Measurements from ENCODE around the gene EPHB1. TPM values are rescaled to one million over a fixed set of nuclear protein-coding genes. Genes with fewer than 3 reads are reported as not detected.

The EPHB1 gene
- total RNA-seq, 5 donors from 2014 or later (not counting 1 experiment from before 2014, with no cell fraction given), result 0.28 to 0.72 (median 0.31) TPM; not detected in 1

DNA sequence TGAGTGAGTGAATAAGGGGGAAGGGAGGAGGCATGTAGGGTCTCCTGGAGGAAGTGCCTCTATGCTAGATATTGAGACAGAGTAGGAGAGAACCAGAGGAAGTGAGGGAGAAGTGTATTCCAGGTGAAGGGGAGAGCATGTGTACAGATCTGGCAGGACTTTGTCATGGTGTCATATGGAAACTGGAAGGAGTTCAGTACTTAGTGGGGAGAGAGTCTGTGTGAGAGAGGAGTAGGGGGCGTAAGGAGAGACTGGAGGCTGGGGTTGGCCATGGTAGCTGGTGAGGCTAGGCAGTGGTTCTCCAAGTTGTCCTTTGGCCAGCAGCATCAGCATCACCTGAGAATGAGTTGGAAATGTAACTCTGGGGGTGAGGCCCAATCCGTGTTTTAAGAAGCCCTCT is 29.6 kb upstream of the EPHB1 start:
- no peak overlapping the region for H3K4me3 ChIP-seq (ENCODE audit: control insufficient read depth in 1 of 2, extremely low read depth in 1 of 2, low read length in 1 of 2)
- no peaks in the 10 kb centered on the region for H3K4me1 ChIP-seq (ENCODE audit: control insufficient read depth in 1 of 2, extremely low read depth in 1 of 2, insufficient read depth in 2 of 2, low read length in 2 of 2)
- H3K27ac ChIP-seq (ENCODE audit: low read length), result no peak overlapping the region
- ATAC-seq (replicated peaks in 1 of 4) (no peak), DNase-seq (no peak)
- H3K27ac Mint-ChIP-seq, result no peak overlapping the region
- H3K27me3 Mint-ChIP-seq, result peaks cover 0 to 12% of the 10 kb centered on the region in 2 donors
- no peaks in the 10 kb centered on the region for H3K27me3 ChIP-seq (replicated peaks in 1 of 2; ENCODE audit: control insufficient read depth in 2 of 2, extremely low read depth in 1 of 2, insufficient read depth in 2 of 2, low read length in 1 of 2)
- H3K9me3 ChIP-seq, result no peaks in the 10 kb centered on the region
- no peaks in the 10 kb centered on the region for H3K4me1 Mint-ChIP-seq
- ChIA-PET CTCF (no interaction called here), POLR2A (no interaction called here)
- 77% methylated on average over 2 of the region's 2 CpGs for WGBS (ENCODE audit: insufficient coverage)
- no peaks in the 10 kb centered on the region for H3K36me3 Mint-ChIP-seq
- H3K9me3 Mint-ChIP-seq, result no peaks in the 10 kb centered on the region
- H3K36me3 ChIP-seq (ENCODE audit: control insufficient read depth in 2 of 2, extremely low read depth in 1 of 2, insufficient read depth in 1 of 2, low read length in 1 of 2), result no peaks in the 10 kb centered on the region
- H3K4me3 Mint-ChIP-seq, result no peak overlapping the region

DNA sequence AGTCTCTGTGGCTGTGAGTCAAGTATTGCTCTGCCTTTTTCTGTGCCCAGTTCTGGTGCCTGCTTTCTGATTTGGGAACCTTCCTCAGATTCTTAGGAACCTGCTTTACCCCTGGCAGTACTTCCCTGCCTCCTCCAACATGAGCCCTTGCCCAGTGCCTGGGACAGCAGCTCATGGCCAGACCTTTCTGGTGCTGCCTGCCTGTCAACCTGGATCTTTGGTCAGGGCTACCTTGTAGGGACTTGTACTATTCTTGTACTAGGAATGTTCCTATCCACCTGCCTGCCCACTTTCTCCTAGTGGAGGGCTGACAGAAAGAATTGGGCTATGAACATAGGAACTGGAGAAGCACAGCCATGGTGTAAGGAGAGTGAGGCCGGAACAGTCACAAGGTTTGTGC is 28.8 kb upstream of the EPHB1 start:
- Mint-ChIP-seq H3K9me3 (no peaks in the 10 kb centered on the region), H3K36me3 (no peaks in the 10 kb centered on the region), H3K27ac (no peak overlapping the region), H3K4me3 (no peak overlapping the region), H3K4me1 (no peaks in the 10 kb centered on the region), H3K27me3 (peaks cover 0 to 12% of the 10 kb centered on the region in 2 donors)
- ATAC-seq (replicated peaks in 1 of 4), result no peak
- no peak overlapping the region for H3K4me3 ChIP-seq (ENCODE audit: control insufficient read depth in 1 of 2, extremely low read depth in 1 of 2, low read length in 1 of 2)
- WGBS (ENCODE audit: insufficient coverage), result 100% methylated on average over 1 of the region's 1 CpG
- POLR2A ChIA-PET, result no interaction called here
- H3K4me1 ChIP-seq (ENCODE audit: control insufficient read depth in 1 of 2, extremely low read depth in 1 of 2, insufficient read depth in 2 of 2, low read length in 2 of 2), result no peaks in the 10 kb centered on the region
- H3K36me3 ChIP-seq (ENCODE audit: control insufficient read depth in 2 of 2, extremely low read depth in 1 of 2, insufficient read depth in 1 of 2, low read length in 1 of 2), result no peaks in the 10 kb centered on the region
- H3K9me3 ChIP-seq, result no peaks in the 10 kb centered on the region
- no peak overlapping the region for H3K27ac ChIP-seq (ENCODE audit: low read length)
- no peak for DNase-seq
- no peaks in the 10 kb centered on the region for H3K27me3 ChIP-seq (replicated peaks in 1 of 2; ENCODE audit: control insufficient read depth in 2 of 2, extremely low read depth in 1 of 2, insufficient read depth in 2 of 2, low read length in 1 of 2)
- CTCF ChIA-PET, result no interaction called here

DNA sequence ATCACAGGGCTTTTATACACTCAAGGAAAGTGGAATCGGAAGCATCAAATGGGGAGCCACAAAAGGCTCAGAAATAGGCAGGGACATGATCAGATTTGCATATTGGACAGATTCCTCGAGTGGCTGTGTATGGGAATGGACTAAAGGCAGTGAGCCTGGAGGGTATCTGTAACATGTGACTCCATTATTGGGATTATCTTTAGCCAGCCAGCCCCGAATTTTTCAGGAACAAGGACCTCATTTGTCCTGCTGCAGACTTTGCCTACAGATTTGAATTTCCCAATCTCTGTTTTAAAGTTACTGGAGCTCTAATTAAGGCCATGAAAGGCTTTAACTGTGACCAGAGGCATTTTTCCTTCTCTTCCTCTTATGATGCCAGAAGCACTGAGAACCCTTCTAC is 26.9 kb upstream of the EPHB1 start:
- ChIA-PET CTCF (no interaction called here), POLR2A (no interaction called here)
- ATAC-seq (replicated peaks in 1 of 4) (no peak), DNase-seq (no peak)
- peaks cover 0 to 7% of the 10 kb centered on the region in 2 experiments for H3K27me3 ChIP-seq (replicated peaks in 1 of 2; ENCODE audit: control insufficient read depth in 2 of 2, extremely low read depth in 1 of 2, insufficient read depth in 2 of 2, low read length in 1 of 2)
- H3K27ac ChIP-seq (ENCODE audit: low read length), result no peak overlapping the region
- no peak overlapping the region for H3K4me3 Mint-ChIP-seq
- no peaks in the 10 kb centered on the region for H3K36me3 Mint-ChIP-seq
- H3K36me3 ChIP-seq (ENCODE audit: control insufficient read depth in 2 of 2, extremely low read depth in 1 of 2, insufficient read depth in 1 of 2, low read length in 1 of 2), result no peaks in the 10 kb centered on the region
- H3K9me3 Mint-ChIP-seq, result no peaks in the 10 kb centered on the region
- H3K27me3 Mint-ChIP-seq, result peaks cover 0 to 12% of the 10 kb centered on the region in 2 donors
- H3K4me1 Mint-ChIP-seq, result no peaks in the 10 kb centered on the region
- no peak overlapping the region for H3K4me3 ChIP-seq (ENCODE audit: control insufficient read depth in 1 of 2, extremely low read depth in 1 of 2, low read length in 1 of 2)
- H3K27ac Mint-ChIP-seq, result no peak overlapping the region
- no peaks in the 10 kb centered on the region for H3K9me3 ChIP-seq
- no peaks in the 10 kb centered on the region for H3K4me1 ChIP-seq (ENCODE audit: control insufficient read depth in 1 of 2, extremely low read depth in 1 of 2, insufficient read depth in 2 of 2, low read length in 2 of 2)
- WGBS (ENCODE audit: insufficient coverage), result 59% methylated on average over 3 of the region's 3 CpGs

DNA sequence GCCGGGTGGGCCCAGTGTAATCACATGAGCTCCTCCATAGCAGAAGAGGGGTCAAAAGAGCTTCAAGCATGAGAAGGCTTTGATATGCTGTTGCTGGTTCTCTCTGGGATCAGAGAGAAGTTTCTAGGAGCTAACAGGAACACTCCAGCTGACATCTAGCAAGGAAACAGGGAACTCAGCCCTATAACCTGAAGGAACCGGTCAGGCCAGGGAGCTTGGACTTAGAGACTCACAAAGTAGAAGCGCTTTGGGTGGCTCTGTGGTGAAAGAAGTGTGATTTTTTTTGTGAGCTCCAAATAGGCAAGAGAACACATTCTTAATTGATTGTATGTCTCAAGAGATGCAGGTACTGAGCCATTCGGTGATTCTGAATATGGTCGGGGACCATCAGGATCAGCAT is 26.2 kb upstream of the EPHB1 start:
- Histone ChIP-seq H3K27me3 (replicated peaks in 1 of 2; ENCODE audit: control insufficient read depth in 2 of 2, extremely low read depth in 1 of 2, insufficient read depth in 2 of 2, low read length in 1 of 2) (peaks cover 0 to 7% of the 10 kb centered on the region in 2 experiments), H3K36me3 (ENCODE audit: control insufficient read depth in 2 of 2, extremely low read depth in 1 of 2, insufficient read depth in 1 of 2, low read length in 1 of 2) (no peaks in the 10 kb centered on the region), H3K9me3 (no peaks in the 10 kb centered on the region), H3K4me1 (ENCODE audit: control insufficient read depth in 1 of 2, extremely low read depth in 1 of 2, insufficient read depth in 2 of 2, low read length in 2 of 2) (no peaks in the 10 kb centered on the region), H3K27ac (ENCODE audit: low read length) (no peak overlapping the region), H3K4me3 (ENCODE audit: control insufficient read depth in 1 of 2, extremely low read depth in 1 of 2, low read length in 1 of 2) (no peak overlapping the region)
- Mint-ChIP-seq H3K36me3 (no peaks in the 10 kb centered on the region), H3K4me3 (no peak overlapping the region), H3K9me3 (no peaks in the 10 kb centered on the region), H3K4me1 (no peaks in the 10 kb centered on the region), H3K27me3 (peaks cover 0 to 15% of the 10 kb centered on the region in 2 donors), H3K27ac (no peak overlapping the region)
- CTCF ChIA-PET, result no interaction called here
- POLR2A ChIA-PET, result no interaction called here
- no peak for ATAC-seq (replicated peaks in 1 of 4)
- 97% methylated on average over 3 of the region's 5 CpGs for WGBS (ENCODE audit: insufficient coverage)
- no peak for DNase-seq

DNA sequence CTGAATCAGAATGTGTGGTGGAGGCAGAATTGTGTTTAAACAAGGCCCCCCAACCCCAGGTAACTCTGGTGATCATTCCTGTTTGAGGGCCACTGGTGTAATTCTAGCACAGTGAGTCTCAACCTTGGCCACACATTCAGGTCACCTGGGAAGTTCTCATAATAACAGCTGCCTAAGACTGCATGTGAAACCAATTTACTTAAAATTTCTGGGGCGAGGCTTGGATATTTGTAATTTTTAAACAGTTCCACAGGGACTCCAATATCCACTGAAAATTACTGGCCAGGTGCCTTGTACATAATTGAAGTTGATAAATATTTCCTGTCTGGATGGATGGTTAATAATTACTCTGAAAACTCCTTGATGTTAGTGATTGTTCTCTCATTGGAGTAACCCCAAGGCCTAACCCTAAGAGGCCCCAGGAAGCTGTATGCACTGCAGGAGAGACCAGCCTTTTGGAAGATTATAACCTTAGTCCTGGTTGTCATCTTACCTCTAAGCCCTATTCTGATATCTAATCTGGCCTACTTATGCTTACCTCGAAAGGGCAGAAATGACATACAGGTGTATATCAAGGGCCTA is 25.7 kb upstream of the EPHB1 start:
- Histone ChIP-seq H3K27me3 (replicated peaks in 1 of 2; ENCODE audit: control insufficient read depth in 2 of 2, extremely low read depth in 1 of 2, insufficient read depth in 2 of 2, low read length in 1 of 2) (peaks cover 0 to 7% of the 10 kb centered on the region in 2 experiments), H3K4me1 (ENCODE audit: control insufficient read depth in 1 of 2, extremely low read depth in 1 of 2, insufficient read depth in 2 of 2, low read length in 2 of 2) (no peaks in the 10 kb centered on the region), H3K36me3 (ENCODE audit: control insufficient read depth in 2 of 2, extremely low read depth in 1 of 2, insufficient read depth in 1 of 2, low read length in 1 of 2) (no peaks in the 10 kb centered on the region), H3K9me3 (no peaks in the 10 kb centered on the region), H3K4me3 (ENCODE audit: control insufficient read depth in 1 of 2, extremely low read depth in 1 of 2, low read length in 1 of 2) (no peak overlapping the region), H3K27ac (ENCODE audit: low read length) (no peak overlapping the region)
- Mint-ChIP-seq H3K4me3 (no peak overlapping the region), H3K9me3 (no peaks in the 10 kb centered on the region), H3K27me3 (peaks cover 0 to 19% of the 10 kb centered on the region in 2 donors), H3K27ac (no peak overlapping the region), H3K36me3 (no peaks in the 10 kb centered on the region), H3K4me1 (no peaks in the 10 kb centered on the region)
- ChIA-PET POLR2A (no interaction called here), CTCF (no interaction called here)
- WGBS (ENCODE audit: insufficient coverage), result no CpG with 5 or more reads among the region's 2 CpGs
- DNase-seq, result no peak
- ATAC-seq (replicated peaks in 1 of 4), result no peak

DNA sequence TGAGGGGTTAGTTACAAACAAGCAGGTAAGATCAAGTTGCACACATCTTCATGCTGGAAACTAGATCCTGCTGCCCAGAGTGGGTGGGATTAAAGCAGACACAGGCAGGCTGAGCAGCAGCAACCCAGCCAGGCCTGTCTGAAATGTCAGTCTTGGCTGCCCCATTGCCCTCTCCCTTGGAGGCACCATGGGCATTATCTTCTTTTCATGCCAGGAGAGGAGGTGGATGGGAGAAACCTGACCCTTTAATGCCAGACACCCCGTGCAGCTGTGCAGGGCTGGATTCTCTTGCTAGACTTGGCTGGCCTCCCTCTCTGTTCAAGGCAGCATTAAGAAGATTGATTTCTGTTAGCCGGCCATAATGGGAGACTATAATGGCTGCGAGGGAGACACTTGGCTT is 23.0 kb upstream of the EPHB1 start:
- POLR2A ChIA-PET, result no interaction called here
- CTCF ChIA-PET, result no interaction called here
- no peak for DNase-seq

DNA sequence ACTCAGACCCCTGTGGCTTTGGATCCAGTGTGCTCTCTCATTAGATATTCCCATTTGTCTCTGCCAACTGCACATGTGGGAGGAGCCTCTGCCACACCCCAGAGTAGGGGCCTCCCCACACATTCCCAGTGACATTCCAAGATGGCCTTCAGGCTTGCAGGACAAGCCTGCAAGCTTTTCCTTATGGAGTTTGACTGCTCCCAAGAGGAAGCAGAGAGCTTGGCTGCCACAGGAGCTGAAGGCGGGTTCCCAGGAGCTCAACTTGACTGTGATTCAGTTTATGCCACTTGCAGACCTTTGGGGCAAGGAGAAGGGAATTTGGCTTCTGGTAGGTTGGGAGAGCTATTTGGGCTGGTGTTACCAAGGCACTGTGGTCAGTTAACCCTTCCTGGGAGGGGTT is 22.5 kb upstream of the EPHB1 start:
- peaks cover 3 to 10% of the 10 kb centered on the region in 2 donors for H3K27me3 Mint-ChIP-seq
- Histone ChIP-seq H3K4me3 (ENCODE audit: control insufficient read depth in 1 of 2, extremely low read depth in 1 of 2, low read length in 1 of 2) (no peak overlapping the region), H3K36me3 (ENCODE audit: control insufficient read depth in 2 of 2, extremely low read depth in 1 of 2, insufficient read depth in 1 of 2, low read length in 1 of 2) (no peaks in the 10 kb centered on the region), H3K4me1 (ENCODE audit: control insufficient read depth in 1 of 2, extremely low read depth in 1 of 2, insufficient read depth in 2 of 2, low read length in 2 of 2) (no peaks in the 10 kb centered on the region), H3K9me3 (no peaks in the 10 kb centered on the region), H3K27me3 (replicated peaks in 1 of 2; ENCODE audit: control insufficient read depth in 2 of 2, extremely low read depth in 1 of 2, insufficient read depth in 2 of 2, low read length in 1 of 2) (peaks cover 0 to 7% of the 10 kb centered on the region in 2 experiments), H3K27ac (ENCODE audit: low read length) (no peak overlapping the region)
- DNase-seq, result no peak
- peaks cover 0 to 2% (median 2%) of the 10 kb centered on the region in 3 donors for H3K4me1 Mint-ChIP-seq
- no peak overlapping the region for H3K27ac Mint-ChIP-seq
- H3K36me3 Mint-ChIP-seq, result no peaks in the 10 kb centered on the region
- H3K9me3 Mint-ChIP-seq, result no peaks in the 10 kb centered on the region
- POLR2A ChIA-PET, result no interaction called here
- ATAC-seq (replicated peaks in 1 of 4), result no peak
- H3K4me3 Mint-ChIP-seq, result no peak overlapping the region
- CTCF ChIA-PET, result no interaction called here
- WGBS (ENCODE audit: insufficient coverage), result 64% methylated on average over 1 of the region's 1 CpG

More for the DNA sequence above, 23.0 kb upstream of the EPHB1 start:
- Histone ChIP-seq H3K27ac (ENCODE audit: low read length) (no peak overlapping the region), H3K9me3 (no peaks in the 10 kb centered on the region), H3K4me1 (ENCODE audit: control insufficient read depth in 1 of 2, extremely low read depth in 1 of 2, insufficient read depth in 2 of 2, low read length in 2 of 2) (no peaks in the 10 kb centered on the region), H3K36me3 (ENCODE audit: control insufficient read depth in 2 of 2, extremely low read depth in 1 of 2, insufficient read depth in 1 of 2, low read length in 1 of 2) (no peaks in the 10 kb centered on the region), H3K27me3 (replicated peaks in 1 of 2; ENCODE audit: control insufficient read depth in 2 of 2, extremely low read depth in 1 of 2, insufficient read depth in 2 of 2, low read length in 1 of 2) (peaks cover 0 to 7% of the 10 kb centered on the region in 2 experiments), H3K4me3 (ENCODE audit: control insufficient read depth in 1 of 2, extremely low read depth in 1 of 2, low read length in 1 of 2) (no peak overlapping the region)
- peaks cover 3 to 10% of the 10 kb centered on the region in 2 donors for H3K27me3 Mint-ChIP-seq
- 89% methylated on average over 3 of the region's 3 CpGs for WGBS (ENCODE audit: insufficient coverage)
- ATAC-seq (replicated peaks in 1 of 4), result no peak
- H3K4me1 Mint-ChIP-seq, result no peaks in the 10 kb centered on the region
- no peak overlapping the region for H3K27ac Mint-ChIP-seq
- H3K4me3 Mint-ChIP-seq, result no peak overlapping the region
- H3K36me3 Mint-ChIP-seq, result no peaks in the 10 kb centered on the region
- H3K9me3 Mint-ChIP-seq, result no peaks in the 10 kb centered on the region

Measured in T-cell (primary cell).